ENCODE measurements around the gene SPACA9. TPM values are rescaled to one million over a fixed set of nuclear protein-coding genes. Genes with fewer than 3 reads are reported as not detected.

SPACA9 gene
- total RNA-seq, 1 experiment from 2014 or later, result 4.1 TPM

- DNase-seq (ENCODE audit: low read depth), result no peak
Measured at GRCh38 chr9:132894346-132894745, 15.6 kb downstream of the SPACA9 start.

GRCh38 chr9:132894862-132895835, 16.5 kb downstream of the SPACA9 start:
- DNase-seq (ENCODE audit: low read depth), result no peak

GRCh38 chr9:132896264-132896663, 17.6 kb downstream of the SPACA9 start:
- DNase-seq (ENCODE audit: low read depth), result no peak

GRCh38 chr9:132896906-132897305, 18.2 kb downstream of the SPACA9 start:
- DNase-seq (ENCODE audit: low read depth), result no peak

- DNase-seq (ENCODE audit: low read depth), result no peak
Measured at GRCh38 chr9:132898051-132898450, 19.4 kb downstream of the SPACA9 start.

GRCh38 chr9:132901858-132902831, 23.4 kb downstream of the SPACA9 start:
- peak; percentile 81 for DNase-seq (ENCODE audit: low read depth)

- no peak for DNase-seq (ENCODE audit: low read depth)
Measured at GRCh38 chr9:132903574-132904492, 25.1 kb downstream of the SPACA9 start.

GRCh38 chr9:132905726-132906125, 27.0 kb downstream of the SPACA9 start:
- DNase-seq (ENCODE audit: low read depth), result no peak

GRCh38 chr9:132908635-132909034, 29.9 kb downstream of the SPACA9 start:
- no peak for DNase-seq (ENCODE audit: low read depth)

GRCh38 chr9:132909311-132909710, 30.6 kb downstream of the SPACA9 start:
- no peak for DNase-seq (ENCODE audit: low read depth)

- DNase-seq (ENCODE audit: low read depth), result no peak
Measured at GRCh38 chr9:132910376-132910775, 31.7 kb downstream of the SPACA9 start.

- no peak for DNase-seq (ENCODE audit: low read depth)
Measured at GRCh38 chr9:132912131-132912530, 33.4 kb downstream of the SPACA9 start.

- DNase-seq (ENCODE audit: low read depth), result no peak
Measured at GRCh38 chr9:132914924-132915323, 36.2 kb downstream of the SPACA9 start.

GRCh38 chr9:132919614-132920268, 41.0 kb downstream of the SPACA9 start:
- peak; percentile 20 for DNase-seq (ENCODE audit: low read depth)

- DNase-seq (ENCODE audit: low read depth), result no peak
Measured at GRCh38 chr9:132923346-132923902, 44.7 kb downstream of the SPACA9 start.

- DNase-seq (ENCODE audit: low read depth), result no peak
Measured at GRCh38 chr9:132927704-132928103, 49.0 kb downstream of the SPACA9 start.

GRCh38 chr9:132931178-132931735, 52.6 kb downstream of the SPACA9 start:
- DNase-seq (ENCODE audit: low read depth), result no peak

GRCh38 chr9:132935026-132935425, 56.3 kb downstream of the SPACA9 start:
- DNase-seq (ENCODE audit: low read depth), result peak; percentile 31

- DNase-seq (ENCODE audit: low read depth), result no peak
Measured at GRCh38 chr9:132937463-132937901, 58.8 kb downstream of the SPACA9 start.

- DNase-seq (ENCODE audit: low read depth), result no peak
Measured at GRCh38 chr9:132939169-132939568, 60.5 kb downstream of the SPACA9 start.
